Measurements from ENCODE around the gene EIF2B1. TPM values are rescaled to one million over a fixed set of nuclear protein-coding genes. Genes with fewer than 3 reads are reported as not detected.

Gene EIF2B1
- total and polyA plus RNA-seq, 9 of the 15 experiments (the other 6 are each of a cell fraction or from before 2014, with no cell fraction given) = 35.7 to 195 (median 67.8) TPM

DNA sequence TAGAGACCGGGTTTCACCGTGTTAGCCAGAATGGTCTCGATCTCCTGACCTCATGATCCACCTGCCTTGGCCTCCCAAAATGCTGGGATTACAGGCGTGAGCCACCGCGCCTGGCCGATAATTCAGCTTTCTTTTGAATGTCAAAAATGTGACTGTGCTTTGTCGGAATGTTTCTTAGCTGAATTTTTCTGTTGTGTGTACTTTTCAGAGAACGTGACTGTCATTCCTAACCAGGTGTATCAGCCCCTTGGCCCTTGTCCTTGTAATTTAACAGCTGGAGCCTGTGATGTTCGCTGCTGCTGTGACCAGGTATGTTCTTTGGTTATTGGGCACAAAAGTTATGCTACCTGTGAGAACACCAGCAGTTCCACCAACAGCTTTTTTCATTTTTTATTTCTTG is 45.5 kb upstream of the EIF2B1 start:
- Histone ChIP-seq H3K4me3 (no peak overlapping the region), H2AFZ (ENCODE audit: low read depth, low read length) (no peak overlapping the region), H3K9ac (ENCODE audit: insufficient read depth in 1 of 2, low read depth in 2 of 2, low read length in 2 of 2) (no peak overlapping the region), H3K36me3 (ENCODE audit: control insufficient read depth, insufficient read depth, low read length) (0 out of 3 replicates have a peak, but pooled peaks cover 2% of the 10 kb centered on the region), H3K9me1 (ENCODE audit: control insufficient read depth, insufficient read depth, low read length) (no peaks in the 10 kb centered on the region), H3K4me1 (replicated peaks in 1 of 2; ENCODE audit: control insufficient read depth in 2 of 2, insufficient read depth in 2 of 2, low read length in 2 of 2) (no peaks in the 10 kb centered on the region; a peak in 1 of 5 replicates), H3K4me2 (ENCODE audit: insufficient read depth, low read length) (no peak overlapping the region), H3K79me2 (ENCODE audit: control insufficient read depth, insufficient read depth, low read length) (no peaks in the 10 kb centered on the region), H3K27ac (ENCODE audit: extremely low read depth, low read depth, low read length) (no peak overlapping the region), H4K20me1 (replicated peaks; ENCODE audit: control insufficient read depth, insufficient read depth, low read length) (no peaks in the 10 kb centered on the region), H3K9me3 (replicated peaks; ENCODE audit: control insufficient read depth, insufficient read depth, low read depth, low read length) (no peaks in the 10 kb centered on the region), H3K27me3 (ENCODE audit: control insufficient read depth in 2 of 2, insufficient read depth in 2 of 2, low read length in 2 of 2) (no peaks in the 10 kb centered on the region)
- ATAC-seq (no peak), DNase-seq (ENCODE audit: extremely low read depth in 1 of 4, low spot score in 3 of 4) (no peak), FAIRE-seq (no peak)
- no TSS peak for BruUV-seq (replicated peaks)
- in situ Hi-C loops (cut with MboI) (no loop called here), intact Hi-C loops (cut with micrococcal nuclease) (no loop called here)
- 89% methylated on average over 7 of the region's 10 CpGs for WGBS (ENCODE audit: insufficient coverage, low coverage, missing lambda C conversion rate)
- POLR2A ChIA-PET = interaction anchor here (0.7 to 1.2 kb wide), 2 partner anchors 13 to 96 kb away, joined by 3 to 5 read pairs; no protein-coding TSS in a partner anchor
- CTCF ChIA-PET (ENCODE audit: low intra/inter-chr PET ratio) = no interaction called here
- TF ChIP-seq, protein P1, sequence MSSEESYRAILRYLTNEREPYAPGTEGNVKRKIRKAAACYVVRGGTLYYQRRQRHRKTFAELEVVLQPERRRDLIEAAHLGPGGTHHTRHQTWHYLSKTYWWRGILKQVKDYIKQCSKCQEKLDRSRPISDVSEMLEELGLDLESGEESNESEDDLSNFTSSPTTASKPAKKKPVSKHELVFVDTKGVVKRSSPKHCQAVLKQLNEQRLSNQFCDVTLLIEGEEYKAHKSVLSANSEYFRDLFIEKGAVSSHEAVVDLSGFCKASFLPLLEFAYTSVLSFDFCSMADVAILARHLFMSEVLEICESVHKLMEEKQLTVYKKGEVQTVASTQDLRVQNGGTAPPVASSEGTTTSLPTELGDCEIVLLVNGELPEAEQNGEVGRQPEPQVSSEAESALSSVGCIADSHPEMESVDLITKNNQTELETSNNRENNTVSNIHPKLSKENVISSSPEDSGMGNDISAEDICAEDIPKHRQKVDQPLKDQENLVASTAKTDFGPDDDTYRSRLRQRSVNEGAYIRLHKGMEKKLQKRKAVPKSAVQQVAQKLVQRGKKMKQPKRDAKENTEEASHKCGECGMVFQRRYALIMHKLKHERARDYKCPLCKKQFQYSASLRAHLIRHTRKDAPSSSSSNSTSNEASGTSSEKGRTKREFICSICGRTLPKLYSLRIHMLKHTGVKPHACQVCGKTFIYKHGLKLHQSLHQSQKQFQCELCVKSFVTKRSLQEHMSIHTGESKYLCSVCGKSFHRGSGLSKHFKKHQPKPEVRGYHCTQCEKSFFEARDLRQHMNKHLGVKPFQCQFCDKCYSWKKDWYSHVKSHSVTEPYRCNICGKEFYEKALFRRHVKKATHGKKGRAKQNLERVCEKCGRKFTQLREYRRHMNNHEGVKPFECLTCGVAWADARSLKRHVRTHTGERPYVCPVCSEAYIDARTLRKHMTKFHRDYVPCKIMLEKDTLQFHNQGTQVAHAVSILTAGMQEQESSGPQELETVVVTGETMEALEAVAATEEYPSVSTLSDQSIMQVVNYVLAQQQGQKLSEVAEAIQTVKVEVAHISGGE (CRISPR knock-in tag; IDR thresholded peaks at IDR 0.05) = no peak
- TF ChIP-seq ZNF75A (CRISPR knock-in tag; IDR thresholded peaks at IDR 0.05) (no peak), U2AF1 (optimal IDR thresholded peaks at IDR 0.05; ENCODE audit: low read depth, low read length) (no peak), ZNF184 (CRISPR knock-in tag; IDR thresholded peaks at IDR 0.05) (no peak), SMC3 (conservative IDR thresholded peaks at IDR 0.05; ENCODE audit: insufficient read depth, low read depth, low read length) (no peak), KAT7 (CRISPR knock-in tag; IDR thresholded peaks at IDR 0.05; ENCODE audit: borderline replicate concordance) (no peak), MECOM (CRISPR knock-in tag; IDR thresholded peaks at IDR 0.05) (no peak), NBN (IDR thresholded peaks at IDR 0.05; ENCODE audit: low read depth) (no peak), C11orf30 (IDR thresholded peaks at IDR 0.05; ENCODE audit: low read depth) (no peak)
- TF ChIP-seq, protein P2, sequence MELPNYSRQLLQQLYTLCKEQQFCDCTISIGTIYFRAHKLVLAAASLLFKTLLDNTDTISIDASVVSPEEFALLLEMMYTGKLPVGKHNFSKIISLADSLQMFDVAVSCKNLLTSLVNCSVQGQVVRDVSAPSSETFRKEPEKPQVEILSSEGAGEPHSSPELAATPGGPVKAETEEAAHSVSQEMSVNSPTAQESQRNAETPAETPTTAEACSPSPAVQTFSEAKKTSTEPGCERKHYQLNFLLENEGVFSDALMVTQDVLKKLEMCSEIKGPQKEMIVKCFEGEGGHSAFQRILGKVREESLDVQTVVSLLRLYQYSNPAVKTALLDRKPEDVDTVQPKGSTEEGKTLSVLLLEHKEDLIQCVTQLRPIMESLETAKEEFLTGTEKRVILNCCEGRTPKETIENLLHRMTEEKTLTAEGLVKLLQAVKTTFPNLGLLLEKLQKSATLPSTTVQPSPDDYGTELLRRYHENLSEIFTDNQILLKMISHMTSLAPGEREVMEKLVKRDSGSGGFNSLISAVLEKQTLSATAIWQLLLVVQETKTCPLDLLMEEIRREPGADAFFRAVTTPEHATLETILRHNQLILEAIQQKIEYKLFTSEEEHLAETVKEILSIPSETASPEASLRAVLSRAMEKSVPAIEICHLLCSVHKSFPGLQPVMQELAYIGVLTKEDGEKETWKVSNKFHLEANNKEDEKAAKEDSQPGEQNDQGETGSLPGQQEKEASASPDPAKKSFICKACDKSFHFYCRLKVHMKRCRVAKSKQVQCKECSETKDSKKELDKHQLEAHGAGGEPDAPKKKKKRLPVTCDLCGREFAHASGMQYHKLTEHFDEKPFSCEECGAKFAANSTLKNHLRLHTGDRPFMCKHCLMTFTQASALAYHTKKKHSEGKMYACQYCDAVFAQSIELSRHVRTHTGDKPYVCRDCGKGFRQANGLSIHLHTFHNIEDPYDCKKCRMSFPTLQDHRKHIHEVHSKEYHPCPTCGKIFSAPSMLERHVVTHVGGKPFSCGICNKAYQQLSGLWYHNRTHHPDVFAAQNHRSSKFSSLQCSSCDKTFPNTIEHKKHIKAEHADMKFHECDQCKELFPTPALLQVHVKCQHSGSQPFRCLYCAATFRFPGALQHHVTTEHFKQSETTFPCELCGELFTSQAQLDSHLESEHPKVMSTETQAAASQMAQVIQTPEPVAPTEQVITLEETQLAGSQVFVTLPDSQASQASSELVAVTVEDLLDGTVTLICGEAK (IDR thresholded peaks at IDR 0.05) = no peak
- TF ChIP-seq, protein P2 (CRISPR knock-in tag; IDR thresholded peaks at IDR 0.05) = no peak
